Measurements from ENCODE around the gene DNAH10.
"Not testable (repeated sequence)": the region's sequence is repeated elsewhere in the genome, so short reads cannot be mapped to it uniquely, and the experiment has no call there.

Gene DNAH10

GRCh38 chr12:123748661-123749060 lies 13.4 kb upstream of the DNAH10 start:
- DNase-seq (ENCODE audit: low spot score), result no peak

GRCh38 chr12:123749355-123749754 lies 12.7 kb upstream of the DNAH10 start:
- no peak for DNase-seq (ENCODE audit: low spot score)

GRCh38 chr12:123750159-123750656 lies 11.9 kb upstream of the DNAH10 start:
- DNase-seq (ENCODE audit: low spot score), result no peak

GRCh38 chr12:123752046-123752445 lies 10.1 kb upstream of the DNAH10 start:
- DNase-seq (ENCODE audit: low spot score), result no peak

GRCh38 chr12:123754041-123754772 lies 7.9 kb upstream of the DNAH10 start:
- no peak for DNase-seq (ENCODE audit: low spot score)

- no peak for DNase-seq (ENCODE audit: low spot score)
Measured at GRCh38 chr12:123757561-123757960, 4.5 kb upstream of the DNAH10 start.

GRCh38 chr12:123760267-123760938 lies 1.7 kb upstream of the DNAH10 start:
- DNase-seq (ENCODE audit: low spot score), result no peak

GRCh38 chr12:123762715-123763052 lies 583 bp downstream of the DNAH10 start:
- DNase-seq (ENCODE audit: low spot score), result no peak

GRCh38 chr12:123763093-123763492 lies 992 bp downstream of the DNAH10 start:
- DNase-seq (ENCODE audit: low spot score), result no peak

- no peak for DNase-seq (ENCODE audit: low spot score)
Measured at GRCh38 chr12:123764109-123764508, 2.0 kb downstream of the DNAH10 start.

GRCh38 chr12:123765504-123766035 lies 3.5 kb downstream of the DNAH10 start:
- DNase-seq (ENCODE audit: low spot score), result no peak

- no peak for DNase-seq (ENCODE audit: low spot score)
Measured at GRCh38 chr12:123767613-123768012, 5.5 kb downstream of the DNAH10 start.

- no peak for DNase-seq (ENCODE audit: low spot score)
Measured at GRCh38 chr12:123771261-123771660, 9.2 kb downstream of the DNAH10 start.

GRCh38 chr12:123772074-123772473 lies 10.0 kb downstream of the DNAH10 start:
- no peak for DNase-seq (ENCODE audit: low spot score)

- no peak for DNase-seq (ENCODE audit: low spot score)
Measured at GRCh38 chr12:123773375-123773774, 11.3 kb downstream of the DNAH10 start.

GRCh38 chr12:123779551-123779950 lies 17.4 kb downstream of the DNAH10 start:
- no peak for DNase-seq (ENCODE audit: low spot score)

GRCh38 chr12:123782997-123783792 lies 21.1 kb downstream of the DNAH10 start:
- no peak for DNase-seq (ENCODE audit: low spot score)

GRCh38 chr12:123787466-123787865 lies 25.4 kb downstream of the DNAH10 start:
- no peak for DNase-seq (ENCODE audit: low spot score)

- DNase-seq (ENCODE audit: low spot score), result no peak
Measured at GRCh38 chr12:123788541-123788940, 26.4 kb downstream of the DNAH10 start.

GRCh38 chr12:123789422-123789821 lies 27.3 kb downstream of the DNAH10 start:
- DNase-seq (ENCODE audit: low spot score), result not testable (repeated sequence)

- DNase-seq (ENCODE audit: low spot score), result no peak
Measured at GRCh38 chr12:123790905-123791467, 28.9 kb downstream of the DNAH10 start.

- no peak for DNase-seq (ENCODE audit: low spot score)
Measured at GRCh38 chr12:123794027-123794426, 31.9 kb downstream of the DNAH10 start.

Measured in D341Med (cell line).